Measurements from ENCODE around the gene TELO2.

TELO2 gene

DNA sequence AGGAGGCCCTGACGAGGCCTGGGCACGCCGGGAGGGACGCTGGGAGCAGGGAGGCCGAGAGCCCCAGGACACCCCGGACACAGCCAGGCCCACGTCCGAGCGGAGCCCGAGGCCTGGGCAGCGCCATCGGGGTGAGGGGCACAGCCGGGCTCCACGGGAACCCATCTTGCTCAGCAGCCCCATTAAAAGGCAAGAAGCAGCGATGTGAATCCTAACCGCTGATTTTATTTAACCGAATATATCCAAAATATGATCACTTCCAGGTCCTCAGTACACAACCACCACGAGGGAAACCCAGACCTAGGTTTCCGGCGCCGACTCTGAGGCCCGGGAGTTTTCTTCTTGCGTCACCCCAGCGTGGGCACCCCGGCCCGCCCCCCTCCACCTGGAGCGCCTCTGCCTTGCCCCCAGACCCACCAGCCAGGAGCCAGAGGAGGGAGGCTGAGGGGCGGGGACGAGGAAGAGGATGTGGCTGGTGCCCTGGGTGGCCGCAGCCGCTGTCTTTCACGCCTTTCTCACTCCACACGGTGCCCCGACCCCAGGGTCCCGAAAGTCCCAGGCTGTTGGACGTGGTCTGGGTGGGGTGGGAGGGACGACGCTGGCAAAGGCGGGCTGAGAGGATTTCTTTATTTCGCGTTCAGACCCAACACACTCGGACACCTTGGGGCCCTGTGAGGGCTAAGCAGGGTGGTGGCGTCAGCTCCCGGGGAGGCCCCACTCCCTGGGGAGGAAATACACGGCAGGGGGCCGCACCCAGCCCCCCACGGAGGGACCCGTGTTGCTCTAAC, 48.2 kb upstream of the TELO2 start:
- H2BK120ac ChIP-seq (ENCODE audit: low read depth, low read length): no peak overlapping the region

DNA sequence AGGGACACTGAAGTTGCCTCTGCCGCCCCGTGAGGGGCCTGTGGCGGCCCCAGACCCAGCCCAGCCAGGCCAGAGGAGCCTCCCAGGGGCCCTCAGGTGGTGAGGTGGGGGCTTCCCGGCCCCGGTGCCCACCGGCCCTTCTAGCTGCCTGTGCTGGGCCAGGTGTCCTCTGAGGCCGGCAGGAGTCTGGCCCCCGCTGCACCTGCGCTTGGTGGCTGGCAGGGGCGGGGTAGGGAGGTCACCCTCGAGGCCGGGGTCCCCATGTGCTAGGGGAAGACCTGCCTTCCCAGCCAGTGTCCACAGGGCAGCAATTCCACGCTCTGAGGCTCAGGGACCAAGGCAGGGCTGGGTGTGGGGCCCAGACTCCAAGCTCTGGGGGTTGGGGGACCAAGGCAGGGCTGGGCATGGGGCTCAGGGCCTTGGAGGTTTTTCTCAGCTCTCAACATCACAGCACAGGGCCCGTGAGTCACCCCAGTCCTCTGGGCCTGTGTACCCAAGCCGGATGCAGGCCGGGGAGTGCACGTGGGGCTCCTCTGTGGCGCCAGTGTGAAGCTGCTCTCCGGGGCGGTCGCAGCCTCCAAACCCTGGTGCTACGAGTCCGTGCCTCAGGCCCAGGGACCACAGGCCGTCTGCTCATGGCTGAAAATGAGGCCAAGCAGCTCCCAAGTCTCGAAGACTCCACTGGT, 47.5 kb upstream of the TELO2 start:
- Histone ChIP-seq H3K79me1 (replicated peaks; ENCODE audit: low read length, poor library complexity, severe bottlenecking) (peaks cover 3% of the 10 kb centered on the region), H4K91ac (ENCODE audit: low read length) (no peak overlapping the region), H3K27ac (ENCODE audit: low read length, poor library complexity, severe bottlenecking) (no peak overlapping the region), H3K14ac (ENCODE audit: low read length in 2 of 2) (no peak overlapping the region), H2AFZ (ENCODE audit: low read depth, low read length) (no peak overlapping the region), H3K18ac (ENCODE audit: low read depth in 1 of 2, low read length in 2 of 2) (no peak overlapping the region), H3K23ac (ENCODE audit: low read length in 2 of 2) (no peak overlapping the region), H3K9ac (ENCODE audit: low read length) (no peak overlapping the region), H3K27me3 (ENCODE audit: control insufficient read depth in 1 of 2, insufficient read depth in 1 of 2, low read length in 2 of 2) (no peaks in the 10 kb centered on the region), H2AK5ac (ENCODE audit: low read length, severe bottlenecking) (no peak overlapping the region), H2BK15ac (ENCODE audit: low read depth, poor library complexity, severe bottlenecking) (no peak overlapping the region), H3K4ac (ENCODE audit: low read depth in 1 of 2, low read length in 2 of 2) (no peak overlapping the region), H2BK5ac (ENCODE audit: low read depth, low read length, poor library complexity, severe bottlenecking) (no peak overlapping the region), H3K36me3 (ENCODE audit: control insufficient read depth in 1 of 2, insufficient read depth in 2 of 2, low read depth in 1 of 2, low read length in 2 of 2) (peaks cover 35 to 61% of the 10 kb centered on the region in 2 experiments), H3K4me3 (ENCODE audit: insufficient read depth in 1 of 2, low read depth in 1 of 2, low read length in 2 of 2) (no peak overlapping the region), H3K9me3 (ENCODE audit: control insufficient read depth, low read length) (no peaks in the 10 kb centered on the region), H2BK120ac (ENCODE audit: low read depth, low read length) (no peak overlapping the region), H3K4me1 (ENCODE audit: control insufficient read depth, insufficient read depth, low read depth, low read length) (peaks cover 3% of the 10 kb centered on the region), H2BK12ac (ENCODE audit: low read length in 2 of 2) (no peak overlapping the region), H4K8ac (ENCODE audit: low read length) (no peak overlapping the region), H3K4me2 (ENCODE audit: low read length, poor library complexity, severe bottlenecking) (no peak overlapping the region)
- DNase-seq: no peak
- WGBS: 90% methylated on average over 25 of the region's 25 CpGs

More for the DNA sequence above, 48.2 kb upstream of the TELO2 start:
- 90% methylated on average over 46 of the region's 48 CpGs for WGBS
- H3K4me3 ChIP-seq (ENCODE audit: insufficient read depth in 1 of 2, low read depth in 1 of 2, low read length in 2 of 2): no peak overlapping the region
- DNase-seq: no peak
- H2BK5ac ChIP-seq (ENCODE audit: low read depth, low read length, poor library complexity, severe bottlenecking): no peak overlapping the region
- peaks cover 31 to 53% of the 10 kb centered on the region in 2 experiments for H3K36me3 ChIP-seq (ENCODE audit: control insufficient read depth in 1 of 2, insufficient read depth in 2 of 2, low read depth in 1 of 2, low read length in 2 of 2)
- no peak overlapping the region for H3K18ac ChIP-seq (ENCODE audit: low read depth in 1 of 2, low read length in 2 of 2)
- no peaks in the 10 kb centered on the region for H3K9me3 ChIP-seq (ENCODE audit: control insufficient read depth, low read length)
- peaks cover 3% of the 10 kb centered on the region for H3K79me1 ChIP-seq (replicated peaks; ENCODE audit: low read length, poor library complexity, severe bottlenecking)
- H2AK5ac ChIP-seq (ENCODE audit: low read length, severe bottlenecking): no peak overlapping the region
- H3K27me3 ChIP-seq (ENCODE audit: control insufficient read depth in 1 of 2, insufficient read depth in 1 of 2, low read length in 2 of 2): no peaks in the 10 kb centered on the region
- peaks cover 3% of the 10 kb centered on the region for H3K4me1 ChIP-seq (ENCODE audit: control insufficient read depth, insufficient read depth, low read depth, low read length)
- no peak overlapping the region for H2BK15ac ChIP-seq (ENCODE audit: low read depth, poor library complexity, severe bottlenecking)
- no peak overlapping the region for H4K8ac ChIP-seq (ENCODE audit: low read length)
- H3K4ac ChIP-seq (ENCODE audit: low read depth in 1 of 2, low read length in 2 of 2): no peak overlapping the region
- no peak overlapping the region for H3K27ac ChIP-seq (ENCODE audit: low read length, poor library complexity, severe bottlenecking)
- no peak overlapping the region for H3K23ac ChIP-seq (ENCODE audit: low read length in 2 of 2)
- H3K4me2 ChIP-seq (ENCODE audit: low read length, poor library complexity, severe bottlenecking): no peak overlapping the region
- no peak overlapping the region for H4K91ac ChIP-seq (ENCODE audit: low read length)
- no peak overlapping the region for H2BK12ac ChIP-seq (ENCODE audit: low read length in 2 of 2)
- no peak overlapping the region for H2AFZ ChIP-seq (ENCODE audit: low read depth, low read length)
- no peak overlapping the region for H3K9ac ChIP-seq (ENCODE audit: low read length)
- H3K14ac ChIP-seq (ENCODE audit: low read length in 2 of 2): no peak overlapping the region

- Histone ChIP-seq H2AK5ac (ENCODE audit: low read length, severe bottlenecking) (no peak overlapping the region), H3K27me3 (ENCODE audit: control insufficient read depth in 1 of 2, insufficient read depth in 1 of 2, low read length in 2 of 2) (no peaks in the 10 kb centered on the region), H3K18ac (ENCODE audit: low read depth in 1 of 2, low read length in 2 of 2) (no peak overlapping the region), H3K4me2 (ENCODE audit: low read length, poor library complexity, severe bottlenecking) (no peak overlapping the region), H3K36me3 (ENCODE audit: control insufficient read depth in 1 of 2, insufficient read depth in 2 of 2, low read depth in 1 of 2, low read length in 2 of 2) (peaks cover 43 to 69% of the 10 kb centered on the region in 2 experiments), H4K91ac (ENCODE audit: low read length) (no peak overlapping the region), H3K14ac (ENCODE audit: low read length in 2 of 2) (no peak overlapping the region), H3K4ac (ENCODE audit: low read depth in 1 of 2, low read length in 2 of 2) (no peak overlapping the region), H2BK120ac (ENCODE audit: low read depth, low read length) (no peak overlapping the region), H2BK12ac (ENCODE audit: low read length in 2 of 2) (no peak overlapping the region), H4K8ac (ENCODE audit: low read length) (no peak overlapping the region), H2AFZ (ENCODE audit: low read depth, low read length) (no peak overlapping the region), H3K4me3 (ENCODE audit: insufficient read depth in 1 of 2, low read depth in 1 of 2, low read length in 2 of 2) (no peak overlapping the region), H2BK5ac (ENCODE audit: low read depth, low read length, poor library complexity, severe bottlenecking) (no peak overlapping the region), H2BK15ac (ENCODE audit: low read depth, poor library complexity, severe bottlenecking) (no peak overlapping the region), H3K9ac (ENCODE audit: low read length) (no peak overlapping the region), H3K79me1 (replicated peaks; ENCODE audit: low read length, poor library complexity, severe bottlenecking) (peaks cover 3% of the 10 kb centered on the region), H3K9me3 (ENCODE audit: control insufficient read depth, low read length) (no peaks in the 10 kb centered on the region), H3K27ac (ENCODE audit: low read length, poor library complexity, severe bottlenecking) (no peak overlapping the region), H3K23ac (ENCODE audit: low read length in 2 of 2) (no peak overlapping the region), H3K4me1 (ENCODE audit: control insufficient read depth, insufficient read depth, low read depth, low read length) (no peaks in the 10 kb centered on the region)
- no peak for DNase-seq
- 94% methylated on average over 41 of the region's 41 CpGs for WGBS
Observed at GRCh38 chr16:1446296-1447080, 46.7 kb upstream of the TELO2 start.

DNA sequence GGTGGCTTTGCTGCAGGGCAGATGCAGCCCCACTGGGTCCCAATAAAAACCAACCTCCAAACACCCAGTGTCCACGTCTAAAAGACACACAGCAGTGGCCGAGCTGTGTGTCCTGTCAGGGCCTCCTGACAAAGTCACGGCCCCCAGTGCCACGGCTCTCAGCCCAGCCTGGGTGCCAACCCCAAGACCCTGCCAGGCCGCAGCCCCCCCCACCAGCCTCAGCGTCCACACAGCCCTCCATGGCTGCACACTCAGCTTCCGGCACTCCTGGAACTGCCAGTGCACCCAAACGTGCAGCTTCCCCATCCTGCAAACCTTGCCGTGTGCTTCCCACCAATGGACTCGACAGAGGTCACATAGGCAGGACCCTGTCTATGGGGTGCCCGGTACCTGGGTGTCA, 45.2 kb upstream of the TELO2 start:
- Histone ChIP-seq H3K4me1 (ENCODE audit: control insufficient read depth, insufficient read depth, low read depth, low read length) (peaks cover 2% of the 10 kb centered on the region), H3K23ac (ENCODE audit: low read length in 2 of 2) (no peak overlapping the region), H3K4me3 (ENCODE audit: insufficient read depth in 1 of 2, low read depth in 1 of 2, low read length in 2 of 2) (no peak overlapping the region), H3K79me1 (replicated peaks; ENCODE audit: low read length, poor library complexity, severe bottlenecking) (peaks cover 3% of the 10 kb centered on the region), H4K8ac (ENCODE audit: low read length) (no peak overlapping the region), H3K9me3 (ENCODE audit: control insufficient read depth, low read length) (no peaks in the 10 kb centered on the region), H2BK5ac (ENCODE audit: low read depth, low read length, poor library complexity, severe bottlenecking) (no peak overlapping the region), H2AK5ac (ENCODE audit: low read length, severe bottlenecking) (no peak overlapping the region), H3K4me2 (ENCODE audit: low read length, poor library complexity, severe bottlenecking) (no peak overlapping the region), H3K9ac (ENCODE audit: low read length) (no peak overlapping the region), H2BK15ac (ENCODE audit: low read depth, poor library complexity, severe bottlenecking) (no peak overlapping the region), H2BK12ac (ENCODE audit: low read length in 2 of 2) (no peak overlapping the region), H3K4ac (ENCODE audit: low read depth in 1 of 2, low read length in 2 of 2) (no peak overlapping the region), H3K27ac (ENCODE audit: low read length, poor library complexity, severe bottlenecking) (no peak overlapping the region), H2AFZ (ENCODE audit: low read depth, low read length) (no peak overlapping the region), H4K91ac (ENCODE audit: low read length) (no peak overlapping the region), H3K36me3 (ENCODE audit: control insufficient read depth in 1 of 2, insufficient read depth in 2 of 2, low read depth in 1 of 2, low read length in 2 of 2) (peaks cover 57 to 83% of the 10 kb centered on the region in 2 experiments), H3K14ac (ENCODE audit: low read length in 2 of 2) (no peak overlapping the region), H3K27me3 (ENCODE audit: control insufficient read depth in 1 of 2, insufficient read depth in 1 of 2, low read length in 2 of 2) (no peaks in the 10 kb centered on the region), H2BK120ac (ENCODE audit: low read depth, low read length) (no peak overlapping the region), H3K18ac (ENCODE audit: low read depth in 1 of 2, low read length in 2 of 2) (no peak overlapping the region)
- DNase-seq: no peak
- WGBS: 95% methylated on average over 11 of the region's 11 CpGs
